Muscle of leg (tissue), 11 donors: ENCODE data around the gene PRSS16. TPM values are rescaled to one million over a fixed set of nuclear protein-coding genes. Genes with fewer than 3 reads are reported as not detected.
"Not testable (repeated sequence)": the region's sequence is repeated elsewhere in the genome, so short reads cannot be mapped to it uniquely, and the experiment has no call there.

ENCODE experiments used
- DNase-seq: peaks from one replicate; pipeline ENCODE4 v3.0.0; 2013
- H3K27ac ChIP-seq: one replicate; pipeline ENCODE4 v1.5.1; 2013; ENCODE audit warnings: mild to moderate bottlenecking, low read length, control low read depth
- H3K27me3 ChIP-seq: one replicate; pipeline ENCODE4 v1.6.1; 2013; ENCODE audit warnings: low read length; ENCODE audit not compliant: control insufficient read depth, insufficient read depth
- H3K36me3 ChIP-seq: one replicate; pipeline ENCODE4 v1.6.1; 2013; ENCODE audit warnings: low read length; ENCODE audit not compliant: control insufficient read depth, insufficient read depth
- H3K4me1 ChIP-seq: one replicate; pipeline ENCODE4 v1.6.1; 2013; ENCODE audit warnings: low read length; ENCODE audit not compliant: control insufficient read depth, insufficient read depth
- H3K4me3 ChIP-seq: one replicate; pipeline ENCODE4 v1.5.1; 2013; ENCODE audit warnings: low read length, control low read depth
- H3K9me3 ChIP-seq: replicated peaks from 2 replicates; pipeline ENCODE4 v1.6.1; 2013; ENCODE audit warnings: low read depth, low read length; ENCODE audit not compliant: control insufficient read depth
- WGBS: methylation state at CpG from one replicate; pipeline ENCODE4 v1.1.5; 2013; ENCODE audit warnings: missing lambda C conversion rate; ENCODE audit not compliant: insufficient coverage; 5-methylcytosine and 5-hydroxymethylcytosine counted together
- polyA plus RNA-seq, 8 donors: library from polyadenylated mRNA; unstranded; fragments of 120-200 nt; gene quantifications; one replicate each; pipeline versions ENCODE4 v1.2.1 to v1.2.3, GENCODE V29; 2013; ENCODE audit warnings: inconsistent platforms in 1 of 8, low replicate concordance in 1 of 8; ENCODE audit not compliant: insufficient read length in 8 of 8, insufficient read depth in 1 of 8
- total RNA-seq: library from RNA; stranded (reverse); fragments of 120-200 nt; gene quantifications from one replicate; pipeline ENCODE4 v1.2.4, GENCODE V29; 2013

The PRSS16 gene
- total and polyA plus RNA-seq, 9 donors: 0.09 to 1.7 (median 0.20) TPM

GRCh38 chr6:27267003-27267402, 19.5 kb downstream of the PRSS16 start:
- peaks cover 44% of the 10 kb centered on the region for H3K27me3 ChIP-seq
- not testable (repeated sequence) for DNase-seq, H3K36me3 ChIP-seq, H3K27ac ChIP-seq, H3K4me1 ChIP-seq, H3K4me3 ChIP-seq, H3K9me3 ChIP-seq
- no CpG with 5 or more reads among the region's 3 CpGs for WGBS

GRCh38 chr6:27267857-27268434, 20.4 kb downstream of the PRSS16 start:
- Histone ChIP-seq H3K4me1 (no peaks in the 10 kb centered on the region), H3K27me3 (peaks cover 43% of the 10 kb centered on the region), H3K4me3 (no peak overlapping the region), H3K36me3 (no peaks in the 10 kb centered on the region), H3K9me3 (no peaks in the 10 kb centered on the region), H3K27ac (no peak overlapping the region)
- no peak for DNase-seq
- 3% methylated on average over 16 of the region's 22 CpGs for WGBS

GRCh38 chr6:27268803-27269202, 21.3 kb downstream of the PRSS16 start:
- Histone ChIP-seq H3K4me3 (no peak overlapping the region), H3K27ac (no peak overlapping the region), H3K9me3 (no peaks in the 10 kb centered on the region), H3K27me3 (peaks cover 45% of the 10 kb centered on the region), H3K4me1 (no peaks in the 10 kb centered on the region), H3K36me3 (no peaks in the 10 kb centered on the region)
- WGBS: 77% methylated on average over 9 of the region's 14 CpGs
- no peak for DNase-seq

- DNase-seq: no peak
Observed at GRCh38 chr6:27273783-27274182, 26.3 kb downstream of the PRSS16 start.

GRCh38 chr6:27275025-27275956, 27.8 kb downstream of the PRSS16 start:
- no peak for DNase-seq
- H3K36me3 ChIP-seq: no peaks in the 10 kb centered on the region
- H3K9me3 ChIP-seq: no peaks in the 10 kb centered on the region
- H3K27ac ChIP-seq: no peak overlapping the region
- peaks cover 58% of the 10 kb centered on the region for H3K27me3 ChIP-seq
- no peak overlapping the region for H3K4me3 ChIP-seq
- WGBS: 15% methylated on average over 22 of the region's 36 CpGs
- H3K4me1 ChIP-seq: peaks cover 6% of the 10 kb centered on the region

More at GRCh38 chr6:27273783-27274182, 26.3 kb downstream of the PRSS16 start:
- Histone ChIP-seq H3K27ac (no peak overlapping the region), H3K36me3 (no peaks in the 10 kb centered on the region), H3K9me3 (no peaks in the 10 kb centered on the region), H3K4me3 (no peak overlapping the region), H3K27me3 (peaks cover 50% of the 10 kb centered on the region), H3K4me1 (no peaks in the 10 kb centered on the region)
- WGBS: 62% methylated on average over 9 of the region's 11 CpGs

GRCh38 chr6:27279513-27280063, 32.1 kb downstream of the PRSS16 start:
- DNase-seq: no peak
- peaks cover 70% of the 10 kb centered on the region for H3K27me3 ChIP-seq
- no peaks in the 10 kb centered on the region for H3K9me3 ChIP-seq
- H3K4me1 ChIP-seq: peaks cover 6% of the 10 kb centered on the region
- WGBS: 2% methylated on average over 17 of the region's 24 CpGs
- H3K36me3 ChIP-seq: no peaks in the 10 kb centered on the region
- H3K4me3 ChIP-seq: no peak overlapping the region
- no peak overlapping the region for H3K27ac ChIP-seq

- H3K36me3 ChIP-seq: no peaks in the 10 kb centered on the region
- H3K27me3 ChIP-seq: peaks cover 68% of the 10 kb centered on the region
- peak; percentile 37 for DNase-seq
- peaks cover 6% of the 10 kb centered on the region for H3K4me1 ChIP-seq
- H3K9me3 ChIP-seq: no peaks in the 10 kb centered on the region
- no peak overlapping the region for H3K4me3 ChIP-seq
- 20% methylated on average over 1 of the region's 17 CpGs for WGBS
- H3K27ac ChIP-seq: no peak overlapping the region
Observed at GRCh38 chr6:27280064-27280539, 32.6 kb downstream of the PRSS16 start.

GRCh38 chr6:27280540-27281000, 33.1 kb downstream of the PRSS16 start:
- WGBS: 3% methylated on average over 5 of the region's 9 CpGs

GRCh38 chr6:27281105-27281539, 33.6 kb downstream of the PRSS16 start:
- Histone ChIP-seq H3K27me3 (peaks cover 72% of the 10 kb centered on the region), H3K9me3 (no peaks in the 10 kb centered on the region), H3K36me3 (no peaks in the 10 kb centered on the region), H3K27ac (no peak overlapping the region), H3K4me3 (no peak overlapping the region), H3K4me1 (peaks cover 6% of the 10 kb centered on the region)
- 0% methylated on average over 4 of the region's 13 CpGs for WGBS
- DNase-seq: no peak

More at GRCh38 chr6:27280540-27281000, 33.1 kb downstream of the PRSS16 start:
- H3K27ac ChIP-seq: no peak overlapping the region
- H3K36me3 ChIP-seq: no peaks in the 10 kb centered on the region
- H3K4me1 ChIP-seq: peaks cover 6% of the 10 kb centered on the region
- no peak overlapping the region for H3K4me3 ChIP-seq
- H3K9me3 ChIP-seq: no peaks in the 10 kb centered on the region
- H3K27me3 ChIP-seq: peaks cover 69% of the 10 kb centered on the region
- DNase-seq: no peak

- peaks cover 74% of the 10 kb centered on the region for H3K27me3 ChIP-seq
- no peak for DNase-seq
- no peak overlapping the region for H3K27ac ChIP-seq
- WGBS: no CpG with 5 or more reads among the region's 1 CpG
- H3K4me1 ChIP-seq: peaks cover 6% of the 10 kb centered on the region
- no peaks in the 10 kb centered on the region for H3K36me3 ChIP-seq
- H3K9me3 ChIP-seq: peaks cover 2% of the 10 kb centered on the region
- no peak overlapping the region for H3K4me3 ChIP-seq
Observed at GRCh38 chr6:27281569-27281968, 34.1 kb downstream of the PRSS16 start.
